ENCODE data around the gene OVOL1. TPM values are rescaled to one million over a fixed set of nuclear protein-coding genes. Genes with fewer than 3 reads are reported as not detected.

Gene OVOL1
- total and polyA plus RNA-seq, 8 donors, result 0.92 to 120 (median 7.8) TPM; not detected in 1

DNA sequence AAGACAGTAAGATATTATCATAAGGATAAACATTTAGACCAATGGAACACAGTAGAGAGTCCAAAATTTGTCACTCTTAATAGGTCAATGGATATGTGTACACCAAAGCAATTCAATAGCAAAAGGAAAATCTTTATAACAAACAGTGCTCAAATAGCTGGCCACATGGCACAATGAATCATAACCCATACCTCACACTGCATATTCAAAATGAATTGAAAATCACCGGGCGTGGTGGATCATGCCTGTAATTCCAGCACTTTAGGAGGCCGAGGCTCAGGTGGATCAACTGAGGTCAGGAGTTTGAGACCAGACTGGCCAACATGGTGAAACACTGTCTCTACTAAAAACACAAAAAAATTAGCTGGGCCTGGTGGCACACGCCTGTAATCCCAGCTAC, 55.3 kb downstream of the OVOL1 start:
- H3K4me3 ChIP-seq, result no peak overlapping the region
- no peak overlapping the region for H3K27ac ChIP-seq
- peaks cover 6 to 12% (median 8%) of the 10 kb centered on the region in 4 donors for H3K4me1 ChIP-seq
- no peaks in the 10 kb centered on the region for H3K9me3 ChIP-seq
- TF ChIP-seq POLR2A (IDR thresholded peaks at IDR 0.05), result no peak
- TF ChIP-seq POLR2AphosphoS5 (IDR thresholded peaks at IDR 0.05), result no peak
- TF ChIP-seq, protein P1, sequence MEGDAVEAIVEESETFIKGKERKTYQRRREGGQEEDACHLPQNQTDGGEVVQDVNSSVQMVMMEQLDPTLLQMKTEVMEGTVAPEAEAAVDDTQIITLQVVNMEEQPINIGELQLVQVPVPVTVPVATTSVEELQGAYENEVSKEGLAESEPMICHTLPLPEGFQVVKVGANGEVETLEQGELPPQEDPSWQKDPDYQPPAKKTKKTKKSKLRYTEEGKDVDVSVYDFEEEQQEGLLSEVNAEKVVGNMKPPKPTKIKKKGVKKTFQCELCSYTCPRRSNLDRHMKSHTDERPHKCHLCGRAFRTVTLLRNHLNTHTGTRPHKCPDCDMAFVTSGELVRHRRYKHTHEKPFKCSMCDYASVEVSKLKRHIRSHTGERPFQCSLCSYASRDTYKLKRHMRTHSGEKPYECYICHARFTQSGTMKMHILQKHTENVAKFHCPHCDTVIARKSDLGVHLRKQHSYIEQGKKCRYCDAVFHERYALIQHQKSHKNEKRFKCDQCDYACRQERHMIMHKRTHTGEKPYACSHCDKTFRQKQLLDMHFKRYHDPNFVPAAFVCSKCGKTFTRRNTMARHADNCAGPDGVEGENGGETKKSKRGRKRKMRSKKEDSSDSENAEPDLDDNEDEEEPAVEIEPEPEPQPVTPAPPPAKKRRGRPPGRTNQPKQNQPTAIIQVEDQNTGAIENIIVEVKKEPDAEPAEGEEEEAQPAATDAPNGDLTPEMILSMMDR (IDR thresholded peaks at IDR 0.05), result no peak
- no peak for TF ChIP-seq EP300 (IDR thresholded peaks at IDR 0.05)
- no peak for DNase-seq
- intact Hi-C loops (cut with DNase I; ENCODE audit: low total_unique reads), result no loop called here
- no peaks in the 10 kb centered on the region for H3K27me3 ChIP-seq
- 68 to 89% (median 81%) methylated on average over 3 to 4 of the region's 4 CpGs for WGBS, 5 donors
- no peaks in the 10 kb centered on the region for H3K36me3 ChIP-seq

DNA sequence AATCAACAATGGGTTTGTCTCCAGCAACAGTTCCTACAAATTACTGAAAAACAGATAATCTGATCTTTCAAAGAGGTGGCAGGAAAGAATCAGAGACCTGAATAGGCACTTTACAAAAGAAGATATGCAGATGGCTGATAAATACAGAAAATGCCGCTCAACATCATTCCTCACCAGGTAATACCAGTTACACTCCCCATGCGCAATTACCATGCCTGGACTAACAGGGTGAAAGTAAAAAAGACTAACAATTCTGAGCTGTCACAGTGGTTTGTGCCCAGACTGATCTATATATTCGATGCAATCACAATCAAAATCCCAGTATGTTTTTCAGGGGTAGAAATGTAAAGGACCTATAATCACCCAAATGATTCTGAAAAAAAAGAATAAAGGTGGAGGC, 56.9 kb downstream of the OVOL1 start:
- WGBS, 5 donors, result 36 to 67% (median 49%) methylated on average over 3 of the region's 3 CpGs
- TF ChIP-seq EP300 (IDR thresholded peaks at IDR 0.05) (no peak), POLR2A (IDR thresholded peaks at IDR 0.05) (no peak), POLR2AphosphoS5 (IDR thresholded peaks at IDR 0.05) (no peak)
- TF ChIP-seq, protein P1 (IDR thresholded peaks at IDR 0.05), result no peak
- H3K27ac ChIP-seq, result peak overlapping the region in 2 of 5 donors; percentile 13 to 49

DNA sequence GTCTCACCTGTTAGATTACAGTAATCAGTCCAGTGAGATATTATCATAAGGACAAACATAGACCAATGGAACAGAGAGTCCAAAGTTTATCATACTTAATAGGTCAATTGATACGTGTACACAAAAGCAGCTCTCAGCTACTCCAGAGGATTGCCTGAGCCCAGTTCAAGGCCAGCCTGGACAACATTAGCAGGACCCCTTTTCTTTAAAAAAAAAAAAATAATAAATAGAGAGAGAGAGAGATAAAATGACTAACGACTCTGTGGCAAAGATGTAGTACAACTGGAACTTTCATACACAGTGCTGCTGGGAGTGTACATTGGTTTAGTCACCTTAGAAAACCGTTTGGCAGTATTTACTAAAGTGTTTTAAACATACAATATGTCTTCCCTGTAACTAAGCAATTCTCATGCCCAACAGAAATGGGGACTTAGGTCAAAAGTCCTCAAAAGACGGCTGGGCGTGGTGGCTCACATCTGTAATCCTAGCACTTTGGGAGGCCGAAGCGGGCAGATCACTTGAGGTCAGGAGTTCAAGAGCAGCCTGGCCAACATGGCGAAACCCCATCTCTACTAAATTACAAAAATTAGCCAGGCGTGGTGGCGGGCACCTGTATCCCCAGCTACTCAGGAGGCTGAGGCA, 57.5 kb downstream of the OVOL1 start:
- Histone ChIP-seq H3K36me3 (no peaks in the 10 kb centered on the region), H3K4me3 (no peak overlapping the region), H3K27ac (peak overlapping the region in 2 of 5 donors; percentile 13 to 49), H3K27me3 (no peaks in the 10 kb centered on the region), H3K4me1 (peaks cover 8 to 12% (median 10%) of the 10 kb centered on the region in 4 donors), H3K9me3 (no peaks in the 10 kb centered on the region)
- peak in 1 of 2 donors; percentile 61 for DNase-seq
- intact Hi-C loops (cut with DNase I; ENCODE audit: low total_unique reads), result no loop called here
- TF ChIP-seq EP300 (IDR thresholded peaks at IDR 0.05) (no peak), POLR2AphosphoS5 (IDR thresholded peaks at IDR 0.05) (no peak), POLR2A (IDR thresholded peaks at IDR 0.05) (no peak)
- TF ChIP-seq, protein P1 (IDR thresholded peaks at IDR 0.05), result no peak
- 48 to 74% (median 61%) methylated on average over 10 of the region's 10 CpGs for WGBS, 5 donors

More for the DNA sequence above, 56.9 kb downstream of the OVOL1 start:
- DNase-seq, result peak in 1 of 2 donors; percentile 30
- Histone ChIP-seq H3K9me3 (no peaks in the 10 kb centered on the region), H3K27me3 (no peaks in the 10 kb centered on the region), H3K36me3 (no peaks in the 10 kb centered on the region), H3K4me1 (peaks cover 6 to 12% (median 8%) of the 10 kb centered on the region in 4 donors), H3K4me3 (no peak overlapping the region)
- intact Hi-C loops (cut with DNase I; ENCODE audit: low total_unique reads), result no loop called here

Other genes starting within 250 kb of the OVOL1 start
- gene LTBP3, start 228.7 kb upstream of the OVOL1 start, total RNA-seq, result 100 to 1,000 TPM in 4 of 5 donors, 10 to 100 TPM in 1; 35.1 to 452 (median 117) TPM
- gene LTBP3, start 228.7 kb upstream of the OVOL1 start, polyA plus RNA-seq, result 10 to 100 TPM; 26.9 to 58.2 (median 28.7) TPM
- 10 to 100 TPM; 17.7 to 99.1 (median 51.9) TPM for gene ZNRD2, start 216.6 kb upstream of the OVOL1 start, total RNA-seq
- 10 to 100 TPM; 49.6 to 56.6 (median 51.8) TPM for gene ZNRD2, start 216.6 kb upstream of the OVOL1 start, polyA plus RNA-seq
- 10 to 100 TPM in 4 of 5 donors, 1 to 10 TPM in 1; 3.9 to 57.8 (median 48.1) TPM for gene FAM89B, start 214.5 kb upstream of the OVOL1 start, total RNA-seq
- 10 to 100 TPM; 63.4 to 68.2 (median 65.1) TPM for gene FAM89B, start 214.5 kb upstream of the OVOL1 start, polyA plus RNA-seq
- gene EHBP1L1, start 211.0 kb upstream of the OVOL1 start, total RNA-seq, result 100 to 1,000 TPM in 4 of 5 donors, 10 to 100 TPM in 1; 43.0 to 200 (median 126) TPM
- gene EHBP1L1, start 211.0 kb upstream of the OVOL1 start, polyA plus RNA-seq, result 10 to 100 TPM; 28.0 to 67.6 (median 49.2) TPM
- gene KCNK7, start 191.3 kb upstream of the OVOL1 start, total RNA-seq, result 1 to 10 TPM in 1 of 5 donors, under 1 TPM in 1, not detected in 3; 0.58 to 2.6 TPM
- 1 to 10 TPM in 2 of 3 donors, not detected in 1; 3.5 to 5.8 TPM for gene KCNK7, start 191.3 kb upstream of the OVOL1 start, polyA plus RNA-seq
- 100 to 1,000 TPM in 1 of 5 donors, 10 to 100 TPM in 4; 37.6 to 118 (median 63.6) TPM for gene MAP3K11, start 172.8 kb upstream of the OVOL1 start, total RNA-seq
- gene MAP3K11, start 172.8 kb upstream of the OVOL1 start, polyA plus RNA-seq, result 10 to 100 TPM; 31.0 to 62.9 (median 44.8) TPM
- 10 to 100 TPM in 4 of 5 donors, 1 to 10 TPM in 1; 9.7 to 76.2 (median 40.3) TPM for gene PCNX3, start 171.3 kb upstream of the OVOL1 start, total RNA-seq
- 10 to 100 TPM in 1 of 3 donors, 1 to 10 TPM in 2; 4.6 to 11.0 (median 6.8) TPM for gene PCNX3, start 171.3 kb upstream of the OVOL1 start, polyA plus RNA-seq
- 10 to 100 TPM; 13.2 to 47.5 (median 33.8) TPM for gene SIPA1, start 149.0 kb upstream of the OVOL1 start, total RNA-seq
- 10 to 100 TPM; 59.9 to 80.4 (median 67.6) TPM for gene SIPA1, start 149.0 kb upstream of the OVOL1 start, polyA plus RNA-seq
- gene RELA, start 124.1 kb upstream of the OVOL1 start, total RNA-seq, result 10 to 100 TPM; 27.4 to 68.8 (median 54.0) TPM
- 10 to 100 TPM; 37.9 to 56.8 (median 39.2) TPM for gene RELA, start 124.1 kb upstream of the OVOL1 start, polyA plus RNA-seq
- 10 to 100 TPM; 13.3 to 99.1 (median 58.7) TPM for gene KAT5, start 74.8 kb upstream of the OVOL1 start, total RNA-seq
- 10 to 100 TPM; 51.5 to 76.8 (median 53.5) TPM for gene KAT5, start 74.8 kb upstream of the OVOL1 start, polyA plus RNA-seq
- 100 to 1,000 TPM in 1 of 5 donors, 10 to 100 TPM in 4; 14.1 to 171 (median 49.0) TPM for gene RNASEH2C, start 66.3 kb upstream of the OVOL1 start, total RNA-seq
- gene RNASEH2C, start 66.3 kb upstream of the OVOL1 start, polyA plus RNA-seq, result 10 to 100 TPM; 69.2 to 86.4 (median 83.9) TPM
- gene AP5B1, start 6.1 kb upstream of the OVOL1 start, total RNA-seq, result 10 to 100 TPM in 4 of 5 donors, 1 to 10 TPM in 1; 7.3 to 44.9 (median 19.6) TPM
- 1 to 10 TPM; 3.6 to 5.1 (median 3.7) TPM for gene AP5B1, start 6.1 kb upstream of the OVOL1 start, polyA plus RNA-seq
- gene SNX32, start 46.9 kb downstream of the OVOL1 start, total RNA-seq, result 1 to 10 TPM in 2 of 5 donors, under 1 TPM in 1, not detected in 2; 0.29 to 1.4 (median 1.3) TPM
- gene SNX32, start 46.9 kb downstream of the OVOL1 start, polyA plus RNA-seq, result under 1 TPM; 0.25 to 0.90 (median 0.61) TPM
- gene CFL1, start 71.1 kb downstream of the OVOL1 start, total RNA-seq, result 1,000 to 10,000 TPM in 1 of 5 donors, 100 to 1,000 TPM in 4; 389 to 1,430 (median 677) TPM
- 100 to 1,000 TPM; 534 to 874 (median 658) TPM for gene CFL1, start 71.1 kb downstream of the OVOL1 start, polyA plus RNA-seq
- 100 to 1,000 TPM in 2 of 5 donors, 10 to 100 TPM in 3; 26.4 to 162 (median 81.1) TPM for gene MUS81, start 73.4 kb downstream of the OVOL1 start, total RNA-seq
- 10 to 100 TPM; 32.7 to 64.6 (median 32.9) TPM for gene MUS81, start 73.4 kb downstream of the OVOL1 start, polyA plus RNA-seq
- gene EFEMP2, start 85.7 kb downstream of the OVOL1 start, total RNA-seq, result 10 to 100 TPM; 21.0 to 34.4 (median 23.3) TPM
- gene EFEMP2, start 85.7 kb downstream of the OVOL1 start, polyA plus RNA-seq, result 10 to 100 TPM; 31.8 to 37.9 (median 36.0) TPM
- 1 to 10 TPM in 2 of 5 donors, under 1 TPM in 1, not detected in 2; 0.58 to 2.2 (median 1.1) TPM for gene CTSW, start 92.8 kb downstream of the OVOL1 start, total RNA-seq
- 1 to 10 TPM in 2 of 3 donors, under 1 TPM in 1; 0.43 to 2.7 (median 1.6) TPM for gene CTSW, start 92.8 kb downstream of the OVOL1 start, polyA plus RNA-seq
- 100 to 1,000 TPM in 2 of 5 donors, 10 to 100 TPM in 3; 25.4 to 488 (median 74.3) TPM for gene FIBP, start 101.4 kb downstream of the OVOL1 start, total RNA-seq
- 10 to 100 TPM; 45.2 to 76.5 (median 66.0) TPM for gene FIBP, start 101.4 kb downstream of the OVOL1 start, polyA plus RNA-seq
- 10 to 100 TPM in 4 of 5 donors, 1 to 10 TPM in 1; 7.0 to 68.9 (median 20.6) TPM for gene CCDC85B, start 103.6 kb downstream of the OVOL1 start, total RNA-seq
- 10 to 100 TPM; 25.1 to 50.4 (median 42.5) TPM for gene CCDC85B, start 103.6 kb downstream of the OVOL1 start, polyA plus RNA-seq
- gene FOSL1, start 113.3 kb downstream of the OVOL1 start, total RNA-seq, result 10 to 100 TPM in 1 of 5 donors, 1 to 10 TPM in 2, not detected in 2; 1.7 to 43.3 (median 1.9) TPM
- gene FOSL1, start 113.3 kb downstream of the OVOL1 start, polyA plus RNA-seq, result 10 to 100 TPM in 2 of 3 donors, 1 to 10 TPM in 1; 7.0 to 14.7 (median 14.1) TPM
- gene C11orf68, start 132.0 kb downstream of the OVOL1 start, total RNA-seq, result 10 to 100 TPM in 3 of 5 donors, 1 to 10 TPM in 2; 3.1 to 16.8 (median 10.1) TPM
- 10 to 100 TPM; 26.9 to 31.3 (median 29.6) TPM for gene C11orf68, start 132.0 kb downstream of the OVOL1 start, polyA plus RNA-seq
- 100 to 1,000 TPM in 1 of 5 donors, 10 to 100 TPM in 4; 13.3 to 133 (median 49.2) TPM for gene DRAP1, start 132.4 kb downstream of the OVOL1 start, total RNA-seq
- gene DRAP1, start 132.4 kb downstream of the OVOL1 start, polyA plus RNA-seq, result 10 to 100 TPM; 64.0 to 89.2 (median 77.9) TPM
- not detected for gene TSGA10IP, start 158.4 kb downstream of the OVOL1 start, total RNA-seq
- not detected for gene TSGA10IP, start 158.4 kb downstream of the OVOL1 start, polyA plus RNA-seq
- 100 to 1,000 TPM in 2 of 5 donors, 10 to 100 TPM in 3; 26.1 to 278 (median 38.4) TPM for gene SART1, start 174.7 kb downstream of the OVOL1 start, total RNA-seq
- 10 to 100 TPM; 76.1 to 93.2 (median 88.9) TPM for gene SART1, start 174.7 kb downstream of the OVOL1 start, polyA plus RNA-seq
- gene EIF1AD, start 215.1 kb downstream of the OVOL1 start, total RNA-seq, result 10 to 100 TPM in 2 of 5 donors, 1 to 10 TPM in 2, not detected in 1; 3.8 to 26.1 (median 12.9) TPM
- gene EIF1AD, start 215.1 kb downstream of the OVOL1 start, polyA plus RNA-seq, result 10 to 100 TPM; 10.5 to 13.6 (median 13.1) TPM
- 10 to 100 TPM; 12.3 to 58.4 (median 27.2) TPM for gene BANF1, start 215.4 kb downstream of the OVOL1 start, total RNA-seq
- 100 to 1,000 TPM; 150 to 207 (median 180) TPM for gene BANF1, start 215.4 kb downstream of the OVOL1 start, polyA plus RNA-seq
- 10 to 100 TPM in 1 of 5 donors, not detected in 4; 47.8 TPM for gene CST6, start 224.9 kb downstream of the OVOL1 start, total RNA-seq
- gene CST6, start 224.9 kb downstream of the OVOL1 start, polyA plus RNA-seq, result 1 to 10 TPM in 1 of 3 donors, under 1 TPM in 1, not detected in 1; 0.50 to 6.6 TPM
- not detected for gene CATSPER1, start 239.4 kb downstream of the OVOL1 start, total RNA-seq
- 1 to 10 TPM in 1 of 3 donors, under 1 TPM in 2; 0.08 to 1.4 (median 0.68) TPM for gene CATSPER1, start 239.4 kb downstream of the OVOL1 start, polyA plus RNA-seq